Gastroesophageal sphincter (tissue), 4 donors: ENCODE results near the gene NCOA4. TPM values are rescaled to one million over a fixed set of nuclear protein-coding genes. Genes with fewer than 3 reads are reported as not detected.
A peak's percentile ranks its signal among the peaks of the same experiment; 100 is the strongest.

ENCODE experiments used
- ATAC-seq: fragments of 150-250 bp; one replicate; pipeline ENCODE4 v1.9.1; 2016; ENCODE audit warnings: mild to moderate bottlenecking, moderate library complexity
- H3K27ac ChIP-seq, 4 donors: fragments of 200-600 bp; sonication (generic) in 3 of 4; 1 replicate in 3 of 4; 2 replicates in 1 of 4; pipeline ENCODE4 v1.5.1; 2016 to 2019
- H3K27me3 ChIP-seq: fragments of 200-600 bp; sonication (generic); one replicate; pipeline ENCODE4 v1.5.1; 2019
- H3K36me3 ChIP-seq, 2 donors: fragments of 200-600 bp; sonication (generic); one replicate each; pipeline ENCODE4 v1.5.1; 2019; ENCODE audit warnings: control low read depth in 1 of 2
- H3K4me1 ChIP-seq, 3 donors: fragments of 200-600 bp; sonication (generic); 1 replicate in 2 of 3; 2 replicates in 1 of 3; pipeline ENCODE4 v1.5.1; 2016 to 2019; ENCODE audit warnings: control low read depth in 2 of 3
- H3K4me3 ChIP-seq, 2 donors: fragments of 200-600 bp; sonication (generic); one replicate each; pipeline ENCODE4 v1.5.1; 2019; ENCODE audit warnings: mild to moderate bottlenecking in 1 of 2, moderate library complexity in 1 of 2
- H3K9me3 ChIP-seq, 3 donors: fragments of 200-600 bp; sonication (generic); one replicate each; pipeline ENCODE4 v1.5.1; 2017 to 2019; ENCODE audit warnings: control low read depth in 2 of 3
- CTCF ChIP-seq, 4 experiments: fragments of 200-600 bp in 2 of 4; fragments of 450-650 bp in 2 of 4; sonication (generic) in 1 of 4; IDR thresholded peaks; one replicate each; pipeline ENCODE4 v1.5.1; 2017 to 2019; ENCODE audit warnings: antibody characterized with exemption in 4 of 4, mild to moderate bottlenecking in 2 of 4, moderate library complexity in 2 of 4
- EP300 ChIP-seq: sonication (generic); formaldehyde crosslinking; IDR thresholded peaks from one replicate; pipeline ENCODE4 v1.6.1; 2017; ENCODE audit warnings: antibody characterized with exemption, mild to moderate bottlenecking
- POLR2A ChIP-seq, 2 donors: fragments of 450-650 bp; IDR thresholded peaks; one replicate each; pipeline ENCODE4 v1.6.1; 2017; ENCODE audit warnings: antibody characterized with exemption in 2 of 2, mild to moderate bottlenecking in 2 of 2, moderate library complexity in 1 of 2
- POLR2AphosphoS5 ChIP-seq: sonication (generic); formaldehyde crosslinking; IDR thresholded peaks from one replicate; pipeline ENCODE4 v1.6.1; 2017; ENCODE audit warnings: antibody characterized with exemption
- WGBS, 2 donors: methylation state at CpG; one replicate each; pipeline ENCODE4 v1.1.5; 2018; ENCODE audit warnings: low coverage in 1 of 2; 5-methylcytosine and 5-hydroxymethylcytosine counted together
- total RNA-seq, 4 donors: library from RNA; depleted of rRNA; stranded (reverse); fragments of >200 nt; gene quantifications; one replicate each; pipeline ENCODE4 v1.1.0, GENCODE V29; 2016

Gene NCOA4
- total RNA-seq, 4 donors from 2014 or later: 152 to 186 (median 173) TPM

- H3K4me3 ChIP-seq: peak overlapping the region; percentile 95 to 98
- H3K36me3 ChIP-seq: no peaks in the 10 kb centered on the region
- TF ChIP-seq POLR2AphosphoS5 (no peak), EP300 (no peak), POLR2A (IDR thresholded peaks at IDR 0.05) (no peak), CTCF (IDR thresholded peaks at IDR 0.05) (no peak)
- ATAC-seq: no peak
- no peaks in the 10 kb centered on the region for H3K27me3 ChIP-seq
- H3K27ac ChIP-seq: peak overlapping the region; percentile 91 to 96 (median 93)
- whole genome bisulfite sequencing, 2 donors: 16 to 22% methylated on average over 6 of the region's 6 CpGs
- peaks cover 19 to 62% (median 36%) of the 10 kb centered on the region in 3 donors for H3K4me1 ChIP-seq
- H3K9me3 ChIP-seq: no peaks in the 10 kb centered on the region
Observed at GRCh38 chr10:46029461-46030030, 877 bp downstream of the NCOA4 start.

DNA sequence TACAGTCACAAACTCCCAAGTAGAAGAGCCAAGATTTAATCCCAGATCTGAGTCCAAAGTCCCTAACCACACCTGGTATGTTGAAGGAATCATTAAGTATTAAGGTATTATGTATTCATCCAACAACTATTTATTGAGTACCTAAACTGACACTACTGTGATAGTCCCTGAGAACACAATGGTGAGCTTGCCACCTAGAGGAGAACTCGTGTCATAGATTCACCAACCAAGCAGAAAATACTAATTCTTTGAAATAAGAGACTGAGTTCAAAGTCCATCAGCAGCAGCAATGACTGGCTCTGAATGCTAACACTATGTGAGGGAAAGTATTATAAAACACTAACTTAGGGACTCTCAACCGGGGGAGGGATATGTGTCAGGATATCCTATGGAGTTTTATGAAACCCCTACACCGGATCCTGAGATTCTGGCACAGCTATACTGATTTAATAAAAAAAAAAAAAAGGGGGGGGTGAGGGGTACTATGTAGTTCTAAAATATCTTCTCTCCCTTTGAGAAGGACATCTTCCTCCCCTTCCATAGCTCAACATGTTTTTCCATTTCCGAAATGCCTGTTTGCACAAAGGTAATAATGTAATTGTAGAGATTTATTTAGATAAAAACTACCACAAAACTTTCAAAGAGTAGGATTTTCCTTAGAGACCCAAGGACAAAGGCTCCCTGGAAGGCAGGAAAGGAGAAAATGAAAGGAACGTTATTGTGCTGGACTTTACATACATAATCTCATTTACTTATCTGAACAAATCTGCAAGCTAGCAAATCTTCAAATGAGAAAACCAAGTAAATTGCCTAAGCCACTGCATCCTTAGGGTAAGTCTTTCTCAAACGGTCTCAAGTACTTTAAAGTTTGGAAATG lies 1.6 kb downstream of the NCOA4 start:
- no peak for ATAC-seq

DNA sequence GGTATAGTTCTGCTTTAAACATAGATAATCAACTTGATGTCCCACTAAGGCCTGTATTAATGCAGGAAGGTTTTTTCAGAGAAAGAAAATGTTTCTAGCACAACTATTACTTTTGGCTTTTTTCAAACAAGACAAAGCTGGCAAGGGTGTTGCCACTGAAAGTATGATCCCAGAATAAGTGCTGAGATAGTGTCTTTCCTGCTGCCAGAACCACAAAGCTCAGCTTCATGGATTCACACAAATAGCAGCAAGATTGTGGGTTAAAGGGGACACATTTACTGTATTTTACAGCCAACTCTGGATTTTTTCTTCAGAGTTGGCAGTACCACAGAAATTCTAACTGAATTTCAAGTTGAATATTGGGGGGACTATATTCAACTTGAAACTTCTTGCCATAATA lies 4.3 kb downstream of the NCOA4 start:
- Histone ChIP-seq H3K9me3 (no peaks in the 10 kb centered on the region), H3K27me3 (no peaks in the 10 kb centered on the region), H3K27ac (peak overlapping the region in 1 of 4 donors; percentile 1), H3K4me3 (no peak overlapping the region), H3K4me1 (peaks cover 23 to 94% (median 36%) of the 10 kb centered on the region in 3 donors), H3K36me3 (no peaks in the 10 kb centered on the region)
- TF ChIP-seq EP300 (no peak), POLR2A (IDR thresholded peaks at IDR 0.05) (no peak), POLR2AphosphoS5 (no peak), CTCF (IDR thresholded peaks at IDR 0.05) (no peak)
- ATAC-seq: no peak

More for the DNA sequence above, 1.6 kb downstream of the NCOA4 start:
- 12 to 21% methylated on average over 6 of the region's 6 CpGs for WGBS, 2 donors
- H3K27ac ChIP-seq: peak overlapping the region in 3 of 4 donors; percentile 91 to 93 (median 93)
- H3K36me3 ChIP-seq: no peaks in the 10 kb centered on the region
- no peak for TF ChIP-seq POLR2A (IDR thresholded peaks at IDR 0.05)
- peak; percentile 19 to 59 (median 36) for TF ChIP-seq CTCF (IDR thresholded peaks at IDR 0.05)
- TF ChIP-seq EP300: no peak
- TF ChIP-seq POLR2AphosphoS5: no peak
- H3K4me1 ChIP-seq: peaks cover 21 to 69% (median 36%) of the 10 kb centered on the region in 3 donors
- no peaks in the 10 kb centered on the region for H3K27me3 ChIP-seq
- H3K9me3 ChIP-seq: no peaks in the 10 kb centered on the region
- H3K4me3 ChIP-seq: peak overlapping the region in 1 of 2 donors; percentile 95

DNA sequence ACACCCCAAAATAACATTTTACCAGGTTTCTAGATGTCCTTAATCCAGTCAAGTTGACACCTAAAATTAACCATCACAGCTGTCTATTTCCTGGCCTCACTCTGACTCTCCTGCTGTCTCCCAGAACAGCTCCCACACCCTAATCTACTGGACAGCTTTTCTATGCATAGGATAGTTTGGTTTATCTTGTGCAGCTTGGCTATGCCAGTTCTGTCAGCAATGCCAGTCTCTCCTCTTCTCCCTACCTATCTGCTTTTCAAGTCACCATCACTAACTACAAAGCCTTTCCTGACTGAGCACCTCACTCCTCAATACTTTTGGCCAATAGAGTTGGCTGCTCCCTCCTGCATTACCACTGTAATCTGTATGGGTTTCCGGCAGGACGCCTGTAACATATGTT lies 5.0 kb downstream of the NCOA4 start:
- no peaks in the 10 kb centered on the region for H3K27me3 ChIP-seq
- peak overlapping the region in 1 of 4 donors; percentile 20 for H3K27ac ChIP-seq
- TF ChIP-seq CTCF (IDR thresholded peaks at IDR 0.05): no peak
- no peak for TF ChIP-seq POLR2AphosphoS5
- TF ChIP-seq EP300: no peak
- no peak for TF ChIP-seq POLR2A (IDR thresholded peaks at IDR 0.05)
- H3K9me3 ChIP-seq: no peaks in the 10 kb centered on the region
- no peaks in the 10 kb centered on the region for H3K36me3 ChIP-seq
- ATAC-seq: no peak
- 60 to 68% methylated on average over 2 of the region's 2 CpGs for WGBS, 2 donors
- no peak overlapping the region for H3K4me3 ChIP-seq
- peaks cover 23 to 96% (median 36%) of the 10 kb centered on the region in 3 donors for H3K4me1 ChIP-seq
